Astrocyte (in vitro differentiated cells and primary cell): ENCODE measurements around the gene BCAN. TPM values are rescaled to one million over a fixed set of nuclear protein-coding genes. Genes with fewer than 3 reads are reported as not detected.

Experiments used
- DNase-seq: peaks from one replicate; pipeline ENCODE4 v3.0.0-alpha.2; 2010; ENCODE audit warnings: low read depth
- FAIRE-seq: peaks from 2 replicates; lab custom pipeline; 2011; peaks lifted over from hg19 to GRCh38; lab: Jason Lieb, UNC
- H2AFZ ChIP-seq: 2 replicates; pipeline ENCODE4 v1.6.0; 2012; ENCODE audit warnings: low read depth, low read length, inconsistent platforms
- H3K27ac ChIP-seq: 2 replicates; pipeline ENCODE4 v1.5.1; 2011; ENCODE audit warnings: low read depth, low read length, inconsistent platforms
- H3K27me3 ChIP-seq: 2 replicates; pipeline ENCODE4 v1.6.0; 2011; ENCODE audit warnings: low read length, inconsistent platforms; ENCODE audit not compliant: insufficient read depth
- H3K36me3 ChIP-seq: 2 replicates; pipeline ENCODE4 v1.5.1; 2011; ENCODE audit warnings: low read length, inconsistent platforms; ENCODE audit not compliant: insufficient read depth
- H3K4me1 ChIP-seq: 2 replicates; pipeline ENCODE4 v1.5.1; 2011; ENCODE audit warnings: low read length, inconsistent platforms; ENCODE audit not compliant: insufficient read depth
- H3K4me2 ChIP-seq: 2 replicates; pipeline ENCODE4 v1.6.0; 2012; ENCODE audit warnings: low read length, inconsistent platforms
- H3K4me3 ChIP-seq: 2 replicates; pipeline ENCODE4 v1.5.1; 2011; ENCODE audit warnings: low read depth, mild to moderate bottlenecking, low read length, inconsistent platforms; ENCODE audit not compliant: insufficient read depth
- H3K79me2 ChIP-seq: 2 replicates; pipeline ENCODE4 v1.6.0; 2012; ENCODE audit warnings: mild to moderate bottlenecking, low read length, inconsistent platforms; ENCODE audit not compliant: insufficient read depth
- H3K9ac ChIP-seq: 2 replicates; pipeline ENCODE4 v1.6.0; 2012; ENCODE audit warnings: mild to moderate bottlenecking, low read length, inconsistent platforms
- H3K9me3 ChIP-seq: 2 replicates; pipeline ENCODE4 v1.5.1; 2012; ENCODE audit warnings: low read depth, mild to moderate bottlenecking, low read length, inconsistent platforms; ENCODE audit not compliant: insufficient read depth
- H4K20me1 ChIP-seq: 2 replicates; pipeline ENCODE4 v1.6.0; 2012; ENCODE audit warnings: low read length, inconsistent platforms; ENCODE audit not compliant: insufficient read depth
- H3K27ac Mint-ChIP-seq: one replicate; pipeline ENCODE4 v1.8.0; 2021; ENCODE audit warnings: mild to moderate bottlenecking, mixed read lengths; ENCODE audit not compliant: unreplicated experiment
- H3K27me3 Mint-ChIP-seq: one replicate; pipeline ENCODE4 v1.8.0; 2021; ENCODE audit warnings: low read depth, mixed read lengths; ENCODE audit not compliant: unreplicated experiment
- H3K36me3 Mint-ChIP-seq: one replicate; pipeline ENCODE4 v1.8.0; 2021; ENCODE audit warnings: low read depth, mixed read lengths; ENCODE audit not compliant: unreplicated experiment
- H3K4me1 Mint-ChIP-seq: one replicate; pipeline ENCODE4 v1.8.0; 2021; ENCODE audit warnings: low read depth, mixed read lengths; ENCODE audit not compliant: unreplicated experiment
- H3K4me3 Mint-ChIP-seq: one replicate; pipeline ENCODE4 v1.8.0; 2021; ENCODE audit warnings: mild to moderate bottlenecking, moderate library complexity, mixed read lengths; ENCODE audit not compliant: unreplicated experiment
- H3K9me3 Mint-ChIP-seq: one replicate; pipeline ENCODE4 v1.8.0; 2021; ENCODE audit warnings: mild to moderate bottlenecking, mixed read lengths; ENCODE audit not compliant: unreplicated experiment
- CTCF ChIP-seq: IDR thresholded peaks from 2 replicates; pipeline ENCODE4 v1.5.1; 2011; ENCODE audit warnings: low read depth, mild to moderate bottlenecking, inconsistent platforms, low read length, moderate library complexity; ENCODE audit not compliant: insufficient read depth
- EZH2 ChIP-seq: IDR thresholded peaks from 2 replicates; pipeline ENCODE4 v1.6.1; 2012; ENCODE audit warnings: mild to moderate bottlenecking, low read length, inconsistent platforms; ENCODE audit not compliant: insufficient read depth
- total RNA-seq: library from RNA; stranded (reverse); gene quantifications from 2 replicates; pipeline ENCODE4 v1.2.1, GENCODE V29; 2021

Gene BCAN
- total RNA-seq, 1 donor from 2014 or later: 0.41 TPM

- H3K4me2 ChIP-seq: no peak overlapping the region
- H3K9me3 ChIP-seq: no peaks in the 10 kb centered on the region
- peaks cover 19% of the 10 kb centered on the region for H3K27me3 ChIP-seq
- H3K27ac ChIP-seq: no peak overlapping the region
- peaks cover 12% of the 10 kb centered on the region for H3K4me1 Mint-ChIP-seq
- H3K36me3 ChIP-seq: no peaks in the 10 kb centered on the region
- no peak overlapping the region for H3K4me3 Mint-ChIP-seq
- H2AFZ ChIP-seq: no peak overlapping the region
- H3K36me3 Mint-ChIP-seq: no peaks in the 10 kb centered on the region
- TF ChIP-seq EZH2: no peak
- TF ChIP-seq CTCF: no peak
- no peaks in the 10 kb centered on the region for H3K79me2 ChIP-seq
- no peaks in the 10 kb centered on the region for H3K9me3 Mint-ChIP-seq
- DNase-seq (no peak), FAIRE-seq (no peak)
- H3K4me1 ChIP-seq: no peaks in the 10 kb centered on the region
- H3K9ac ChIP-seq: no peak overlapping the region
- H3K27ac Mint-ChIP-seq: no peak overlapping the region
- peaks cover 7% of the 10 kb centered on the region for H3K27me3 Mint-ChIP-seq
- no peaks in the 10 kb centered on the region for H4K20me1 ChIP-seq
- no peak overlapping the region for H3K4me3 ChIP-seq
These were observed 29.3 kb upstream of the BCAN start for GRCh38 chr1:156612666-156613065.

- H4K20me1 ChIP-seq: no peaks in the 10 kb centered on the region
- H3K4me1 Mint-ChIP-seq: peaks cover 11% of the 10 kb centered on the region
- H3K27ac Mint-ChIP-seq: peak overlapping the region; percentile 34
- H3K27ac ChIP-seq: no peak overlapping the region
- DNase-seq: no peak
- TF ChIP-seq CTCF (no peak), EZH2 (no peak)
- FAIRE-seq: no peak
- no peaks in the 10 kb centered on the region for H3K4me1 ChIP-seq
- peak overlapping the region; percentile 13 for H2AFZ ChIP-seq
- no peak overlapping the region for H3K4me3 ChIP-seq
- no peaks in the 10 kb centered on the region for H3K36me3 ChIP-seq
- no peaks in the 10 kb centered on the region for H3K79me2 ChIP-seq
- peaks cover 27% of the 10 kb centered on the region for H3K27me3 Mint-ChIP-seq
- H3K9ac ChIP-seq: no peak overlapping the region
- H3K9me3 Mint-ChIP-seq: no peaks in the 10 kb centered on the region
- H3K4me3 Mint-ChIP-seq: no peak overlapping the region
- peaks cover 41% of the 10 kb centered on the region for H3K27me3 ChIP-seq
- no peaks in the 10 kb centered on the region for H3K36me3 Mint-ChIP-seq
- H3K9me3 ChIP-seq: no peaks in the 10 kb centered on the region
- H3K4me2 ChIP-seq: peak overlapping the region; percentile 44
These were observed 26.0 kb upstream of the BCAN start for GRCh38 chr1:156615946-156616345.

GRCh38 chr1:156616463-156616862 lies 25.5 kb upstream of the BCAN start:
- no peaks in the 10 kb centered on the region for H4K20me1 ChIP-seq
- H3K4me2 ChIP-seq: peak overlapping the region; percentile 44
- peak overlapping the region; percentile 23 for H3K27ac Mint-ChIP-seq

More at GRCh38 chr1:156616463-156616862, 25.5 kb upstream of the BCAN start:
- TF ChIP-seq EZH2 (no peak), CTCF (no peak)
- no peak overlapping the region for H3K4me3 ChIP-seq
- Mint-ChIP-seq H3K4me1 (peaks cover 11% of the 10 kb centered on the region), H3K36me3 (no peaks in the 10 kb centered on the region), H3K27me3 (peaks cover 29% of the 10 kb centered on the region), H3K4me3 (peak overlapping the region; percentile 66), H3K9me3 (no peaks in the 10 kb centered on the region)
- H3K9ac ChIP-seq: no peak overlapping the region
- no peaks in the 10 kb centered on the region for H3K36me3 ChIP-seq
- H3K4me1 ChIP-seq: no peaks in the 10 kb centered on the region
- H3K27ac ChIP-seq: no peak overlapping the region
- DNase-seq (peak; percentile 51), FAIRE-seq (no peak)
- H3K27me3 ChIP-seq: peaks cover 41% of the 10 kb centered on the region
- H3K9me3 ChIP-seq: no peaks in the 10 kb centered on the region
- H3K79me2 ChIP-seq: no peaks in the 10 kb centered on the region
- H2AFZ ChIP-seq: peak overlapping the region; percentile 13
